HepG2 (cell line): ENCODE data around the gene ADIRF.
"Not testable (repeated sequence)": the region's sequence is repeated elsewhere in the genome, so short reads cannot be mapped to it uniquely, and the experiment has no call there.

Experiments used
- CREM ChIP-seq, 2 experiments: sonication (generic) in 1 of 2; formaldehyde crosslinking in 1 of 2; IDR thresholded peaks; 2 replicates each; pipeline versions ENCODE4 v1.4.0 to v1.6.1; 2016 to 2020; ENCODE audit warnings: antibody characterized with exemption in 1 of 2, mild to moderate bottlenecking in 1 of 2, missing genetic modification reagents in 1 of 2
- ETV6 ChIP-seq: sonication (generic); formaldehyde crosslinking; conservative IDR thresholded peaks from 2 replicates; pipeline ENCODE4 v1.4.0; 2020; ENCODE audit warnings: missing genetic modification reagents
- HDAC2 ChIP-seq: sonication (generic); formaldehyde crosslinking; IDR thresholded peaks from 2 replicates; pipeline ENCODE4 v1.4.0; 2020; ENCODE audit warnings: missing genetic modification reagents
- JUN ChIP-seq: sonication (generic); formaldehyde crosslinking; IDR thresholded peaks from 2 replicates; pipeline ENCODE4 v1.4.0; 2020; ENCODE audit warnings: mild to moderate bottlenecking, missing genetic modification reagents
- POLR2A ChIP-seq, 2 experiments: IDR thresholded peaks; 2 replicates each; pipeline ENCODE4 v1.6.1; 2011; ENCODE audit warnings: low read depth in 2 of 2, low read length in 2 of 2, mild to moderate bottlenecking in 1 of 2, moderate library complexity in 1 of 2; ENCODE audit not compliant: insufficient read depth in 1 of 2
- POLR2AphosphoS5 ChIP-seq: IDR thresholded peaks from 2 replicates; pipeline ENCODE4 v1.6.1; 2012; ENCODE audit warnings: low read depth, low read length
- SIX4 ChIP-seq: sonication (generic); formaldehyde crosslinking; IDR thresholded peaks from 2 replicates; pipeline ENCODE4 v1.4.0; 2020; ENCODE audit warnings: missing genetic modification reagents
- YY1 ChIP-seq: IDR thresholded peaks from 2 replicates; pipeline ENCODE4 v1.6.1; 2011; ENCODE audit warnings: low read length, low read depth, moderate library complexity, mild to moderate bottlenecking; ENCODE audit not compliant: insufficient read depth, insufficient replicate concordance
- ZNF20 ChIP-seq: sonication (generic); formaldehyde crosslinking; IDR thresholded peaks from 2 replicates; pipeline ENCODE4 v1.4.0; 2020; ENCODE audit warnings: mild to moderate bottlenecking, moderate library complexity, missing genetic modification reagents
- ZNF660 ChIP-seq: sonication (generic); formaldehyde crosslinking; IDR thresholded peaks from 2 replicates; pipeline ENCODE4 v1.5.1; 2020; ENCODE audit warnings: mild to moderate bottlenecking, low read depth, missing genetic modification reagents, borderline replicate concordance
- TF ChIP-seq, protein P1 (sequence below): sonication (generic); formaldehyde crosslinking; IDR thresholded peaks from 2 replicates; pipeline ENCODE4 v1.4.0; 2020; ENCODE audit warnings: missing genetic modification reagents, borderline replicate concordance
- TF ChIP-seq, protein P2 (sequence below): sonication (generic); formaldehyde crosslinking; IDR thresholded peaks from 2 replicates; pipeline ENCODE4 v1.9.0; 2021; ENCODE audit warnings: missing genetic modification reagents, mild to moderate bottlenecking, borderline replicate concordance
- TF ChIP-seq, protein P3 (sequence below): sonication (generic); formaldehyde crosslinking; IDR thresholded peaks from 2 replicates; pipeline ENCODE4 v1.5.0; 2020; ENCODE audit warnings: mild to moderate bottlenecking, missing genetic modification reagents, moderate library complexity
- TF ChIP-seq, protein P4 (sequence below): IDR thresholded peaks from 2 replicates; pipeline ENCODE4 v1.6.1; 2016; ENCODE audit warnings: mild to moderate bottlenecking

DNA sequence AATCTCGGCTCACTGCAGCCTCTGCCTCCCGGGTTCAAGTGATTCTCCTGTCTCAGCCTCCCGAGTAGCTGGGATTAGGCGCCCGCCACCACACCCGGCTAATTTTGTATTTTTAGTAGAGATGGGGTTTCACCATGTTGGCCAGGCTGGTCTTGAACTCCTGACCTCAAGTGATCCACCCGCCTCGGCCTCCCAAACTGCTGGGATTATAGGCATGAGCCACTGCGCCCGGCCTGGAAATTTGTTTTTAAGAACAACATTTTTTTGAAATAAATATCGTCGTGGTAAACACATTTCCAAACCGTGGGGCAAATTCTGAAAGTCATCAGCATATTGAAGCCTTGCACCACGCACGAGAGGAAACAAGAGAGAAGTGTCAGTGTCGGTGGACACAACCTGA lies 28.2 kb upstream of the ADIRF start:
- TF ChIP-seq HDAC2; YY1; JUN (CRISPR knock-in tag); POLR2A (IDR thresholded peaks at IDR 0.05; ENCODE audit: insufficient read depth in 1 of 2, low read depth in 2 of 2, low read length in 2 of 2); POLR2AphosphoS5; CREM (IDR thresholded peaks at IDR 0.05); CREM (CRISPR knock-in tag; IDR thresholded peaks at IDR 0.05); ZNF20 (CRISPR knock-in tag); ETV6 (CRISPR knock-in tag); ZNF660 (CRISPR knock-in tag); SIX4 (CRISPR knock-in tag): not testable (repeated sequence)
- TF ChIP-seq, protein P1, sequence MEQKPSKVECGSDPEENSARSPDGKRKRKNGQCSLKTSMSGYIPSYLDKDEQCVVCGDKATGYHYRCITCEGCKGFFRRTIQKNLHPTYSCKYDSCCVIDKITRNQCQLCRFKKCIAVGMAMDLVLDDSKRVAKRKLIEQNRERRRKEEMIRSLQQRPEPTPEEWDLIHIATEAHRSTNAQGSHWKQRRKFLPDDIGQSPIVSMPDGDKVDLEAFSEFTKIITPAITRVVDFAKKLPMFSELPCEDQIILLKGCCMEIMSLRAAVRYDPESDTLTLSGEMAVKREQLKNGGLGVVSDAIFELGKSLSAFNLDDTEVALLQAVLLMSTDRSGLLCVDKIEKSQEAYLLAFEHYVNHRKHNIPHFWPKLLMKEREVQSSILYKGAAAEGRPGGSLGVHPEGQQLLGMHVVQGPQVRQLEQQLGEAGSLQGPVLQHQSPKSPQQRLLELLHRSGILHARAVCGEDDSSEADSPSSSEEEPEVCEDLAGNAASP: not testable (repeated sequence)
- TF ChIP-seq, protein P2, sequence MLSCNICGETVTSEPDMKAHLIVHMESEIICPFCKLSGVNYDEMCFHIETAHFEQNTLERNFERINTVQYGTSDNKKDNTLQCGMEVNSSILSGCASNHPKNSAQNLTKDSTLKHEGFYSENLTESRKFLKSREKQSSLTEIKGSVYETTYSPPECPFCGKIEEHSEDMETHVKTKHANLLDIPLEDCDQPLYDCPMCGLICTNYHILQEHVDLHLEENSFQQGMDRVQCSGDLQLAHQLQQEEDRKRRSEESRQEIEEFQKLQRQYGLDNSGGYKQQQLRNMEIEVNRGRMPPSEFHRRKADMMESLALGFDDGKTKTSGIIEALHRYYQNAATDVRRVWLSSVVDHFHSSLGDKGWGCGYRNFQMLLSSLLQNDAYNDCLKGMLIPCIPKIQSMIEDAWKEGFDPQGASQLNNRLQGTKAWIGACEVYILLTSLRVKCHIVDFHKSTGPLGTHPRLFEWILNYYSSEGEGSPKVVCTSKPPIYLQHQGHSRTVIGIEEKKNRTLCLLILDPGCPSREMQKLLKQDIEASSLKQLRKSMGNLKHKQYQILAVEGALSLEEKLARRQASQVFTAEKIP (CRISPR knock-in tag): not testable (repeated sequence)
- TF ChIP-seq, protein P3, sequence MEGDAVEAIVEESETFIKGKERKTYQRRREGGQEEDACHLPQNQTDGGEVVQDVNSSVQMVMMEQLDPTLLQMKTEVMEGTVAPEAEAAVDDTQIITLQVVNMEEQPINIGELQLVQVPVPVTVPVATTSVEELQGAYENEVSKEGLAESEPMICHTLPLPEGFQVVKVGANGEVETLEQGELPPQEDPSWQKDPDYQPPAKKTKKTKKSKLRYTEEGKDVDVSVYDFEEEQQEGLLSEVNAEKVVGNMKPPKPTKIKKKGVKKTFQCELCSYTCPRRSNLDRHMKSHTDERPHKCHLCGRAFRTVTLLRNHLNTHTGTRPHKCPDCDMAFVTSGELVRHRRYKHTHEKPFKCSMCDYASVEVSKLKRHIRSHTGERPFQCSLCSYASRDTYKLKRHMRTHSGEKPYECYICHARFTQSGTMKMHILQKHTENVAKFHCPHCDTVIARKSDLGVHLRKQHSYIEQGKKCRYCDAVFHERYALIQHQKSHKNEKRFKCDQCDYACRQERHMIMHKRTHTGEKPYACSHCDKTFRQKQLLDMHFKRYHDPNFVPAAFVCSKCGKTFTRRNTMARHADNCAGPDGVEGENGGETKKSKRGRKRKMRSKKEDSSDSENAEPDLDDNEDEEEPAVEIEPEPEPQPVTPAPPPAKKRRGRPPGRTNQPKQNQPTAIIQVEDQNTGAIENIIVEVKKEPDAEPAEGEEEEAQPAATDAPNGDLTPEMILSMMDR: not testable (repeated sequence)
- TF ChIP-seq, protein P4, sequence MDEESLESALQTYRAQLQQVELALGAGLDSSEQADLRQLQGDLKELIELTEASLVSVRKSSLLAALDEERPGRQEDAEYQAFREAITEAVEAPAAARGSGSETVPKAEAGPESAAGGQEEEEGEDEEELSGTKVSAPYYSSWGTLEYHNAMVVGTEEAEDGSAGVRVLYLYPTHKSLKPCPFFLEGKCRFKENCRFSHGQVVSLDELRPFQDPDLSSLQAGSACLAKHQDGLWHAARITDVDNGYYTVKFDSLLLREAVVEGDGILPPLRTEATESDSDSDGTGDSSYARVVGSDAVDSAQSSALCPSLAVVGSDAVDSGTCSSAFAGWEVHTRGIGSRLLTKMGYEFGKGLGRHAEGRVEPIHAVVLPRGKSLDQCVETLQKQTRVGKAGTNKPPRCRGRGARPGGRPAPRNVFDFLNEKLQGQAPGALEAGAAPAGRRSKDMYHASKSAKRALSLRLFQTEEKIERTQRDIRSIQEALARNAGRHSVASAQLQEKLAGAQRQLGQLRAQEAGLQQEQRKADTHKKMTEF (CRISPR knock-in tag): not testable (repeated sequence)
